Adrenal gland (tissue), 12 donors: ENCODE data around the gene SPOCK2. TPM values are rescaled to one million over a fixed set of nuclear protein-coding genes. Genes with fewer than 3 reads are reported as not detected.
A peak's percentile ranks its signal among the peaks of the same experiment; 100 is the strongest.

Source experiments
- DNase-seq, 7 donors: peaks; one replicate each; pipeline ENCODE4 v3.0.0-alpha.2; 2019 to 2020
- H3K27ac ChIP-seq, 5 donors: fragments of 200-600 bp; sonication (generic) in 4 of 5; 1 replicate in 3 of 5; 2 replicates in 2 of 5; pipeline versions ENCODE4 v1.5.1 to v1.8.0; 2016 to 2020; ENCODE audit warnings: mild to moderate bottlenecking in 1 of 5
- H3K27me3 ChIP-seq: fragments of 200-600 bp; 2 replicates; pipeline ENCODE4 v1.8.0; 2021
- H3K36me3 ChIP-seq, 2 donors: fragments of 200-600 bp; replicated peaks in 1 of 2; 1 replicate in 1 of 2; 2 replicates in 1 of 2; pipeline versions ENCODE4 v1.5.1 to v1.8.0; 2018 to 2022
- H3K4me1 ChIP-seq, 2 donors: fragments of 200-600 bp; replicated peaks in 1 of 2; 1 replicate in 1 of 2; 2 replicates in 1 of 2; pipeline versions ENCODE4 v1.5.1 to v1.8.0; 2018 to 2021
- H3K4me3 ChIP-seq, 4 donors: fragments of 200-600 bp; sonication (generic) in 3 of 4; one replicate each; pipeline ENCODE4 v1.5.1; 2016 to 2018
- H3K9me3 ChIP-seq, 3 donors: fragments of 200-600 bp; sonication (generic) in 1 of 3; replicated peaks in 1 of 3; 1 replicate in 2 of 3; 2 replicates in 1 of 3; pipeline versions ENCODE4 v1.5.1 to v1.8.0; 2016 to 2021
- CTCF ChIP-seq, 6 experiments: fragments of 450-650 bp in 4 of 6; fragments of 200-600 bp in 2 of 6; sonication (generic) in 1 of 6; IDR thresholded peaks; 1 replicate in 5 of 6; 2 replicates in 1 of 6; pipeline versions ENCODE4 v1.5.1 to v1.8.0; 2016 to 2021; ENCODE audit warnings: antibody characterized with exemption in 6 of 6, mild to moderate bottlenecking in 2 of 6, moderate library complexity in 1 of 6
- POLR2A ChIP-seq, 2 donors: fragments of 450-650 bp; IDR thresholded peaks; one replicate each; pipeline ENCODE4 v1.6.1; 2017; ENCODE audit warnings: antibody characterized with exemption in 2 of 2, mild to moderate bottlenecking in 2 of 2, moderate library complexity in 1 of 2
- whole genome bisulfite sequencing, 4 donors: extraction: QIAGEN DNeasy Blood & Tissue Kit in 2 of 4; methylation state at CpG; one replicate each; pipeline versions ENCODE4 v1.1.5 to v1.1.7; 2013 to 2017; 5-methylcytosine and 5-hydroxymethylcytosine counted together
- intact Hi-C, 2 donors: fragments of 100-400 bp; cut with DNase I; formaldehyde crosslinking; loops; one replicate each; pipeline versions ENCODE4 v1.14.1 to v1.15.0; 2022 to 2023
- polyA plus RNA-seq, 3 donors: library from polyadenylated mRNA; stranded (reverse); fragments of 200-250 nt in 2 of 3; fragments of 350-450 nt in 1 of 3; fragmentation: Illumina TruSeq in 1 of 3; extraction: RNeasy Lipid Tissue Mini Kit (QIAGEN cat#74804) in 1 of 3; gene quantifications; one replicate each; pipeline ENCODE4 v1.2.3, GENCODE V29; 2013 to 2014
- total RNA-seq, 9 donors: library from RNA; depleted of rRNA in 4 of 9; stranded (reverse); fragments of >200 nt in 4 of 9; fragments of 120-200 nt in 1 of 9; fragmentation: NEBNext Ultra II Directional in 1 of 9; extraction: Animal tissue kit (Norgen Biotek cat#: 25700) in 1 of 9; gene quantifications; one replicate each; pipeline versions ENCODE4 v1.1.0 to v1.2.4, GENCODE V29; 2013 to 2023
- donor health status: healthy with polysubstance abuse.
- donor health status: Bipolar disorder and iron deficiency.
- donor health status: DM: yes; HTN: yes; CAD: no.
- donor health status: DM: no; HTN: no; CAD: no.
- donor health status: DM: no; HTN: no; CAD: no.
- donor health status: DM: yes; HTN: yes; CAD: no.

Gene SPOCK2
- total and polyA plus RNA-seq, 12 donors: 11.7 to 68.9 (median 37.4) TPM

- H3K36me3 ChIP-seq: no peaks in the 10 kb centered on the region
- H3K9me3 ChIP-seq: no peaks in the 10 kb centered on the region
- H3K4me3 ChIP-seq: no peak overlapping the region
- intact Hi-C loops: no loop called here
- TF ChIP-seq CTCF (IDR thresholded peaks at IDR 0.05) (no peak), POLR2A (IDR thresholded peaks at IDR 0.05) (no peak)
- no peak for DNase-seq
- H3K4me1 ChIP-seq: peaks cover 16 to 18% of the 10 kb centered on the region in 2 donors
- WGBS, 4 donors: 90 to 97% (median 94%) methylated on average over 5 of the region's 5 CpGs
- H3K27me3 ChIP-seq: no peaks in the 10 kb centered on the region
- no peak overlapping the region for H3K27ac ChIP-seq
Observed at GRCh38 chr10:72072639-72073038, 15.7 kb downstream of the SPOCK2 start.

DNA sequence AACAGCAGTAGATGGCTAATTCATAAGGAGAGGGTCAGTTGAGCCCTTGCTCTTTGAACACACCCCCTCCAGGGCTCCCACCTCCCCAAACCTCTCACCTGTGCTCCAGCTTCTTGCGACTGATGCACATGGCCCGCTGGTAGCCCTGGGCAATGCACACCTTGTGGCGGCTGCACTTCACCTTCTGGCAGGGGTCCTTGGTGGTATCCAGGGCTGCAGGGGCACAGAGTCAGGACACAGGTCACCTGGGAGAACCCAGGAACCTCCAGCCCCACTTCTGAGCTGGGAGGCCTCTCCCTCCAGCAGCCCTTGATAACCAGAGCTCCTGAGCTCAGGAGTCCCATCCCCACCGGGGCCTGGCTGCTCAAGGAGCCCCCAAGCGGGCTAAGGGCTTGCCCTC is 16.3 kb downstream of the SPOCK2 start:
- Histone ChIP-seq H3K27ac (no peak overlapping the region), H3K4me3 (no peak overlapping the region), H3K36me3 (no peaks in the 10 kb centered on the region), H3K27me3 (no peaks in the 10 kb centered on the region), H3K4me1 (peaks cover 16 to 23% of the 10 kb centered on the region in 2 donors), H3K9me3 (no peaks in the 10 kb centered on the region)
- DNase-seq: no peak
- intact Hi-C loops: no loop called here
- WGBS, 4 donors: 90 to 97% (median 94%) methylated on average over 5 of the region's 5 CpGs; no CpG with 5 or more reads in 1 of the 4 donors
- TF ChIP-seq POLR2A (IDR thresholded peaks at IDR 0.05) (no peak), CTCF (IDR thresholded peaks at IDR 0.05) (no peak)

DNA sequence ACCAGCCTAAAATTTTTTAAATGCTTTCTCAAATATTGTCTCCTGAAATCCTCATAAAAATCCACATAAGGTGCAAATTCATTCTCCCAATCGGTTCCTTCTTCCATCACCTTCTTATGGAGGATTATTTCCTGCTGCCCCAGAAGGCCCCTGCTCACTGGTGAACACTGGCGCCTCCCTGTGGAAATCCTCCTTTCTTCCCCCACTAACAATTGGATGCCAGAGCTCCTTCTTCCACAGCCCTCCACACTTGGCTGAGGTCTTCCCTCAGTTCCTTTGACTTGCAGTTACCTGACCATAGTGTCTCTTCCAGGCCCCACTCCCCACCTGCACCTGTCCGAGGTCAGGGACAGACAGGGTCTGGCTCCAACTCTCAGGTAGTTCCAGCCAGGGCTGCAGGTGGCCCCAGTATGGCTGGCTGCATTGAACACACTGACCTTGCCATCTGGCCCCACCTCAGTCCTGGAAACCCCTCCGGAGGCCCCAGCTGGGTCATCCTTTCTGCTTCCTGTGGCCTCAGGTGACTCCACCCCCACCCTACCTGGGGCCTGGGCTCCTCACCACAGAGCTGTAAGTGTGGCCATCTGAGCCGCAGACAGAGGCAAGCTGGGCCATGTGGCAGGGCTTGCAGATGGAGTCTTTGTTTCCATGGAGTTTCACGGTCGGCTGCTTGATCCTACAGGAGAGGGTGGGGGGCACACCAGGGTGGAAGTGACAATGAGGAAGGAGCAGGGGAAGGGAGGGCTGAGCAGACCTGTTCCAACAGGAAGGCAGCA is 18.4 kb downstream of the SPOCK2 start:
- peaks cover 16 to 37% of the 10 kb centered on the region in 2 donors for H3K4me1 ChIP-seq
- no peaks in the 10 kb centered on the region for H3K27me3 ChIP-seq
- DNase-seq: peak in 1 of 7 donors; percentile 40
- peak overlapping the region in 3 of 5 donors; percentile 79 to 84 (median 82) for H3K27ac ChIP-seq
- no peaks in the 10 kb centered on the region for H3K9me3 ChIP-seq
- WGBS, 4 donors: 81 to 85% (median 82%) methylated on average over 6 to 7 of the region's 7 CpGs
- no peaks in the 10 kb centered on the region for H3K36me3 ChIP-seq
- intact Hi-C loops: no loop called here
- TF ChIP-seq CTCF (IDR thresholded peaks at IDR 0.05) (peak in 1 of 6 experiments; percentile 9), POLR2A (IDR thresholded peaks at IDR 0.05) (no peak)
- no peak overlapping the region for H3K4me3 ChIP-seq

GRCh38 chr10:72068901-72069446 is 19.4 kb downstream of the SPOCK2 start:
- no peaks in the 10 kb centered on the region for H3K27me3 ChIP-seq
- intact Hi-C loops: no loop called here
- H3K36me3 ChIP-seq: no peaks in the 10 kb centered on the region
- peak overlapping the region in 4 of 5 donors; percentile 57 to 84 (median 80) for H3K27ac ChIP-seq
- TF ChIP-seq CTCF (IDR thresholded peaks at IDR 0.05) (no peak), POLR2A (IDR thresholded peaks at IDR 0.05) (peak in 1 of 2 donors; percentile 50)
- DNase-seq: peak in 6 of 7 donors; percentile 55 to 91 (median 78)
- peaks cover 16 to 37% of the 10 kb centered on the region in 2 donors for H3K4me1 ChIP-seq
- H3K4me3 ChIP-seq: no peak overlapping the region
- 32 to 39% (median 33%) methylated on average over 12 of the region's 12 CpGs for WGBS, 4 donors
- H3K9me3 ChIP-seq: no peaks in the 10 kb centered on the region
